Activated CD8-positive, alpha-beta memory T cell treated with anti-CD3 and anti-CD28 coated beads, Interleukin-2, amount 50 U/mL, for 4 hours (primary cell): ENCODE results near the gene TMEM242.
"Not testable (repeated sequence)": the region's sequence is repeated elsewhere in the genome, so short reads cannot be mapped to it uniquely, and the experiment has no call there.

Experiments used
- DNase-seq: peaks from one replicate; pipeline ENCODE4 v3.0.0-alpha.2; 2020

The TMEM242 gene

DNA sequence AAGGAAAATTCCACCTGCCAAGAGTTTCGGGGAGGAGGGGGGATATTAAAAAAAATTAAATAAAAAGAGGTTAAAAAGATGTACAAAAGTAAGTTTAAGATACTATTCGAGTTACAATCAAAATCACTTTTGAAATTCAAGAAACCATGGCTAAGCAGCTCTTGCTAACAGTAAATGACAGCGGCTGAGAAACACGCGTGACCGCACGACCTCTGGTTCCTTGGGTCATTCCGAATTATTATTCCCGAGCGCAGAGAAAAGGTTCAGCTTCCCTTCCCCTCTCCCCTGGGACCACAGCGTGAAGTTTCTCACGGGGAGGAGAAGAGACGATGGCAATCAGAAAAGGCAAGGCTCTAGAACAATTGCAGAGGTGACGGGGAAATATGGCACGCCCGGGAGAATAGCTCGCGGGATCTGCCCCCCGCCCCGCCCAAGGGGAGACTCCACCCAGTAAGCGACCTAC is 496 bp downstream of the TMEM242 start:
- peak; percentile 75 for DNase-seq

DNA sequence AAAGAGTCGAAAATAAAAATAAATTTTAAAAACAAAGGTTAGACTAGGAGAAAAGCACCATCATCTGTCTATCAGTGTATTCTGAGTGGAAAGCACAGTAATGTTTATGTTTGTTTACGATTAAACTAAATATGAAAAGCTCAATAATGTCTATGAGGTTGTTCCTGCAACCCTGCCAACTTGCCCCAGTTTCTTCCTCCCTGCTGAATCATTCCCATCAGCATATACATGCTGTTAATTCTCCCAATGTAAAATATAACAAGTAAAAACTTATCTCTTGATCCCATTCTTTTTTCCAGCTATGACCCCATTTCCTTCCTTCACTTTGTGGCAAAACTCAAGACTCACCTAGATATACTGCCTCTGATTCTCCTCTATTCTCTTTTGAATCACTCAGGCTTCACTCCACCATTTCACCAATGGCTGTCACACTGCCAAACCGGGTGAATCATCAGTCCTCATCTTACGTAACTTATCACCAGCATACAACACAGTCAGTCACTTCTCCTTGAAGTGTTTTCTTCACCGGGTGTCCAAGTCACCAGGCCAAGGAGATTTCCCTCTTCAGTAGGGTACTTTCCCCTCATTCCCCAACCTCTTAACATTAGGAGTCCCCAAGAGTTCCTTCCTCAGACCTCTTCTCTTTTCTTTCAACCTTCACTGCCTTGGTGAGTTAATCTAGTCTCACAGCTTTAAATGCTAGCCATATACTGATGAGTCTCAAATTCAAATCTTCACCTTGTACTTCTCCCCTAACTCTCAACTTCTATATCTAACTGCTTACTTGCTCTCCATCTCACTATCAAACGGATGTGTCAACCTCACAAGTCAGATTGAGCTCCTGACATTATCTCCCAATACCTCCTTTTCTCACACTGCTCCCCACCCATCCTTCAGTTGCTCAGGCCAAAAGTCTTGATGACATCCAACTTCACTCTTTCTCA is 6.2 kb downstream of the TMEM242 start:
- no peak for DNase-seq

DNA sequence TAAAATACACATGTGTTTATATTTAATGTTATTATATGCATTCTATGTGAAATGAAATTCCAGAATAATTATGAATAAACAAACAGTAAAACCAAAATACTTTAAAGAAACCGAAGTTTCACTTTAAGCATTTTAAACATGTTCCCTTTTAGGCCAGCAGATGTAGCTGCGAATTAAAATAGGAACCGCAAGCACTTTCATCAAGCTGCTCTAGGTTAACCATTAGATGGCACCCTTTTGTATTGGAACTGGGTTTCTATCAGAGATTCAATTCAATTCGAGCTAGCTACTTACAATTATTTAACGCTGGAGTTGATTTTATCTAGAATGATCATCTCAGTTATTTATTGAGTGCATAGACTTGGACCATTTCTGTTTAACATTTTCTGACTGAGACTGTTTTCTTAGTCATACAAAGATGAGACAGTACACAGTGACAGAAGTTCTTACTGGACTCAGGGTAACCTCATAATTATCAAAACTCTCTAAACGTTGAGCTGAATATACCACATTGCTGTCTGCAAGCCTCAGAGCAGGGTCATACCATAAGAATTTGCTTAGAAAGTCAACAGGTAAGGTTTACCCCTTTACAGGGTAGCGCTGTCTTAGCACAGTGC is 8.5 kb downstream of the TMEM242 start:
- no peak for DNase-seq

DNA sequence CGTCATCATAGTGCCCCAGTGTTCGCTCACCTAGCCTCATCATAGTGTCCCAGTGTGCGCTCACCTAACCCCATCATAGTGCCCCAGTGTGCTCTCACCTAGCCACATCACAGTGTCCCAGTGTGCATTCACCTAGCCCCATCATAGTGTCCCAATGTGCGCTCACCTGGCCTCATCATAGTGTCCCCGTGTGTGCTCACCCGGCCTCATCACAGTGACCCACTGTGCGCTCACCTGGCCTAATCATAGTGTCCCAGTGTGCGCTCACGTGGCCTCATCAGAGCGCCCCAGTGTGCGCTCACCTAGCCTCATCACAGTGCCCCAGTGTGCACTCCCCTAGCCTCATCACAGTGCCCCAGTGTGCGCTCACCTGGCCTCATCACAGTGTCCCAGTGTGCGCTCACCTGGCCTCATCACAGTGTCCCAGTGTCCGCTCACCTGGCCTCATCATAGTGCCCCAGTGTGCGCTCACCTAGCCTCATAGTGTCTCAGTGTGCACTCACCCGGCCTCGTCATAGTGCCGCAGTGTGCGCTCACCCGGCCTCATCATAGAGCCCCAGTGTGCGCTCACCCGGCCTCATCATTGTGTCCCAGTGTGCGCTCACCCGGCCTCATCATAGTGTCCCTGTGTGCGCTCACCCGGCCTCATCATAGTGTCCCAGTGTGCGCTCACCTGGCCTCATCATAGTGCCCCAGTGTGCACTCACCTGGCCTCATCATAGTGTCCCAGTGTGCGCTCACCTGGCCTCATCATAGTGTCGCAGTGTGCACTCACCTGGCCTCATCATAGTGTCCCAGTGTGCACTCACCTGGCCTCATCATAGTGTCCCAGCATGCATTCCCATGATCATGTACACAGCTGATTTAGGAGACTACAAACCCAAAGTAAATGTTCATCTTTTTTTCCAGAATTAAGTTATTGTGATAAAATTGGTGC is 9.5 kb downstream of the TMEM242 start:
- no peak for DNase-seq

DNA sequence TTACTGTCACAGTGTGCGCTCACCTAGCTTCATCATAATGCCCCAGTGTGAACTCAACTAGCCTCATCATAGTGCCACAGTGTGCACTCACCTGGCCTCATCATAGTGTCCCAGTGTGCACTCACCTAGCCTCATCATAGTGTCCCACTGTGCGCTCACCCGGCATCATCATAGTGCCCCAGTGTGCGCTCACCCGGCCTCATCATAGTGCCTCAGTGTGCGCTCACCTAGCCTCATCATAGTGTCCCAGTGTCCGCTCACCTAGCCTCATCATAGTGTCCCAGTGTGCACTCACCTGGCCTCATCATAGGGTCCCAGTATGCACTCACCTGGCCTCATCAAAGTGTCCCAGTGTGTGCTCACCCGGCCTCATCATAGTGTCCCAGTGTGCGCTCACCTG is 10.6 kb downstream of the TMEM242 start:
- DNase-seq = no peak

DNA sequence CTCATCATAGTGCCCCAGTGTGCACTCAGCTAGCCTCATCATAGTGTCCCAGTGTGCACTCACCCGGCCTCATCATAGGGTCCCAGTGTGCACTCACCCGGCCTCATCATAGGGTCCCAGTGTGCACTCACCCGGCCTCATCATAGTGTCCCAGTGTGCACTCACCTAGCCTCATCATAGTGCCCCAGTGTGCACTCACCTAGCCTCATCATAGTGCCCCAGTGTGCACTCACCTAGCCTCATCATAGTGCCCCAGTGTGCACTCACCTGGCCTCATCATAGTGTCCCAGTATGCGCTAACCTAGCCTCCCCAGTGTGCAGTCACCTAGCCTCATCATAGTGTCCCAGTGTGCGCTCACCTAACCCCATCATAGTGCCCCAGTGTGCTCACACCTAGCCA is 12.6 kb downstream of the TMEM242 start:
- not testable (repeated sequence) for DNase-seq

DNA sequence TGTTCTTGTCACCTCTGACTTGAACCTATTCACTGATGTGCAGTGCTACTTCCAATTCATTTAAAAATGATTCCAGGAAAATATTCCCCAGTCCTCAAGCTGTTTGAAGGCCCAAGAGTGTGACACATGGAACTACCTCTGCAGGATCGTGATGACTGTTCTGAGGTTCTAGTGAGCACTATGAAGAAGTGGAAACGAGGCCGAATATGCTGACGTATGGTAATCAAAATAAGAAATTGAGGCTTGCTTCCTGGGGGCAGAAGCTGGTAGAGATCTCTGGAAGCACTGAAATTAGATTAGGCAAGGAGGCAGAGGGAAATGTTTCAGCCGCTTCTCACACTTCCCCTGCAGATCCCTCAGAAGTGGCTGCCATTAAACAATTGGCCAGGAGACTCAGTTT is 15.7 kb downstream of the TMEM242 start:
- DNase-seq = no peak

DNA sequence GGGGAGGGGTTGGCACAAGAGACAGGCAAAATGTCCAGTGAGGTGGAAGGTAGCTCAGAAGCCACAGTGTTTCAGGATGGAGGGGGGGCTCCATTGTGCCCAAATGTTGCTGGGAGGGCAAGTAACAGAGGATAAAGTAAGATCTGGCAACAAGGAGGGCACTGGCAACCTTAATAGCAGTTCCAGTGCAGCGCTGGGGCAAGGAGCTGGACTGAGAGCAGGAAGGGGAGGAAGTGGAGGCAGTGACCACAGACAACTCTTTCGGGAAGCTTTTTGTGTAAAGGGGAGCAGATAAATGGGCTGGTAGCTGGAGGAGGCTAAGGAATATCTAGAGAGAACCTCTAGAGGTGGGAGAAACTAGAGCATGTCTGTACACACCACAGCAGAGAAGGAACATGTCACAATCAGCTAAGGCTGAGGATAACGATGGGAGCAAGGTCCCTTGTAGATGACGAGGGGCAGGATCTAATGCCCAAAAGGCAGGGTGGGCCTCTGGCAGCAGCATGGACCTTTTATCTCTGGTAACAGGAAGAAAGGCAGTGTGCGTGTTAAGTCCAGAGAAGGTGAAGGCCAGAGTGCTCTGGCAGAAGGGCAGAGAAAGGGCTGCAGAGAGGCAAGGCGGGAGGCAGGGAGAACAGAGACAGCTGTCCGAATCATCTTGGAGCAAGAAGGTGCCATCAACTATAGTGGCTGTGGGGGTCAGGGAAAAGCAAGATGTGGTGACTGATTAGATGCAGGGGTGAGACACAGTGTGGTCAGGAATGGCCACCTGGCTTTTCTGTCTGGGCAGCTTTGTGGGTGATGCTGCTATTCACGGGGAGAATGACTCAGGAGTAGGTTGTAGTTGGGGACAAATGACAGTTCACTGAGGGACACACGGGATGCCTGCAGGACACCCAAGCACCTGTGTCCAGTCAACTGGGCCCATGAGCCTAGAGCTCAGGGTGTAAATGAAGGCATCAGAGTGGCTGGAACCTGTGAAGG is 17.4 kb downstream of the TMEM242 start:
- DNase-seq = no peak

DNA sequence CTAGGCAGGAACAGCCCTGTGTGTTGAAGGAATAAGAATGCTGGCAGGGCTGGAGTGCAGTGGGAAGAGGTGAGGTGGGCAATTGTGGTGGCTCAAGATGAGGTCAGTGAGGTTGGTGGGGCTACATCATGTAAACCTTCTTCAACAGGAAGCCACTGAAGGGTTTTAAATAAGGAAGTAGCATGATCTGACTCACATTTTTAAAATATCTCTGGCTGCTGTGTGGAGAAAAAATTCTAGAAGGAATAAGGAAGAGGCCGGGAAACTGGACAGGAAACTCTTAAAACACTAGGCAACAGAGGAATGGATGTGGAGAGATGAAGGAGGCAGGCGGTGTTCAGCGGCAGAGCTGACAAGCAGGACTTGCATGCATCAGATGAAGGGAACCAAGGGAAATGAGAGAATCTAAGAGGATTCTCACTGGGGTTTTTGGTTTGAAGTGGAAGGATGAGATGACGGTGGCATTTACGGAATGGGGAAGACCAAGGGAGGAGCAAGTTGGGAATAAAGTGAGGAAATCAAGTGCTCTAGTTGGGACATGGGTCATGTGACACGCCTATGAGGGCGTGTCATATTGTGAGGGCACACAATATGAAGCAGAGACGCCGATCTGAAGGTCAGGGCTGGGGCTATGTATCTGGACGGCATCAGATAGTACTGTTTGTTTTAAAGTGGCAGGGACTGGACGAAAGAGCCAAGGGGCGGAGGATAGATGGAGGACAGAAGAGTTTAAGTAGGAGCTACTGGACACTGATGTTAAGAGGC is 18.2 kb downstream of the TMEM242 start:
- DNase-seq = no peak

DNA sequence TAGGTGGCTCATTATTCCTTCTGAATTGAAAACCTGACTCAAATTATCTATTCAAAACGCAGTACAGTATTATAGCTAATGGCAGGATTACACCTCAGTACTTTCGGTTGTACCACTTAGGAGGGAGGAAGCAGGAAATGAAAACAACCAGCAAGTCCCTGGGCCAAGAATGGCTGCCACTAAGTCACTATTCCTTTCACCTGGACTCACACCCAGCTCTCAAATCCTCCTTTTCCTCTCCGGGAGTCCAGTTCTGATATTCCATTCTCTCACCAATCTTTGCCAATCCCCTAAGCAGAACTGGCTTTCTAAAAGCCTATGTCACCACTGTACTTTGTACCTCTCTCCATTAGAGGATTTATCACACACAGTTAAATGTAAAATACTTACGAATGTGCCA is 20.6 kb downstream of the TMEM242 start:
- no peak for DNase-seq

DNA sequence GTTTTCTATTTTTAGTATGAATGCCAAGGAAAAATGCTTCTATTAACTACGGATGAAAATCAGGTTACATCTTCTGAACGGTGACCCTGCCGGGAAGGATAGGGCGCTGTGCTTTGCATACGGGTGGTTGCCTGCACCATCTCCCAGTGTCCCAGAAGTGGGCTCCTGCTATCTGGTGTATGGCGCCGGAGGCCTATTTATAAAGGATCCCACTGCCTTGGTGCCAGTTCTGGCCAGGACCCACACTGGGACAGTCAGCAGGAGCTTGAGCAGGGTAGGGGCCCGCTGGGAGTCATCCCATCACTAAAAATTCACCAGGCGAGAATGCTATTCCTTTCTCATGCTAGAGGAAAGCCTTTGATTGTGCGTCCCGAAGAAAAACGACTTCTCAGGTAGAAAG is 22.9 kb downstream of the TMEM242 start:
- no peak for DNase-seq

DNA sequence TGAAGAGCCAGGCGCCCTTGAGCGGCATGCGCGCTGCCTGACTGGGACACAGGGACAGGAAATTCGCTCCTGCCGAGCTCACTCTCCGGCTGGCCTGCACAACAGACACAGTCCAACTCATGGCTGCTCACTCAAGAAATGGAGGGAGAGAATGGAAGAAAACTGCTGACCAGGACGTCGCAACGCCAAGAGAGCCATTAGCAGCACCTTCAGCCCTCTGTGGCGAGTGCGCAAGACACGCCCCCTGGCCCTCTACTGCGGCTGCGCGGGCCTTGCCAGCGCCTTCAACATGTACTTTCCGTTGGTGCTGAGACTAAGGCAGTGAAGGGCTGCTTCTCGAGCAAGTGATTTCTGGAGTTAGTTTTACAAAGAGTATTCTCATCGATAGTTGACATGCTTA is 23.3 kb downstream of the TMEM242 start:
- DNase-seq = no peak

DNA sequence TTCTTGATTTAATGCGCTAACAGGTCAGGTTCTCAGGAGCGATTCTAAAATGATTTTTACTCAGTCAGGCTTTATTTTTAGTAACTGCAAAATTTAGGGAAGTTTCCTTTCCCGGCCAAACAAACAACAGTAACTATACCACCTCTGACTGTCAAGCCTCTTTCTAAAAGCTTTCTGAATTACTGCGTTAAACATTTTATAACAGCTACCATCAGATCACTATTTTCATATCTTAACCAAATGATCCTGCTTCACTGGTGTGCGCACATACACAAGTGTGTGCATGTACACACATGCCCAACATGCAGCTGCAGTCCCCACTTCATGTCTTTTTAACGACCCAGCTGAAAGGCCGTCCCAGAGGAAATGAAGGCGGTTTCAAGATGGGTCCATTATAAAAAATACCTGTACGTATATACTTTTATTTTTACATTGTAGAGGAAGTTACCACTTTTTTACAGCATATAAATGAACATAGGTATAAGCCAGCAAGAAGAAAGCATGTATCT is 25.0 kb downstream of the TMEM242 start:
- DNase-seq = no peak

DNA sequence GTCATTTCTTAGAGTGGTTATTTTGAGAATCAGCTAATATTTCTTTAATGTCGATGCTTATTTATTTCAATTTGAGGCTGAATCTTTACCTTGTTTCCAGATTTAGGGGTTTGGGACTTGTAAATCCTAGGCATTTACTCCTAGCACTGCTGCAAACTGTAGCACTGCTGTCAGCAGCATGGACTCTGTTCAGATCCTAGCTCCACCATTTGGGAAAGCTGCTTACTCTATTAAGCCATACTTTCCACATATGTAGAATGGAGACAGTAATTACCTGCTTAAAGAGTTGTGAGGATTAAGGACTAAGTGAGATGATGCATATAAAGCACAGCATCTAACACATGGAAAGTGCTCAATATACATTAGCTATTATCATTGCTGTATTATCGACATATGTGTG is 28.7 kb downstream of the TMEM242 start:
- DNase-seq = no peak

DNA sequence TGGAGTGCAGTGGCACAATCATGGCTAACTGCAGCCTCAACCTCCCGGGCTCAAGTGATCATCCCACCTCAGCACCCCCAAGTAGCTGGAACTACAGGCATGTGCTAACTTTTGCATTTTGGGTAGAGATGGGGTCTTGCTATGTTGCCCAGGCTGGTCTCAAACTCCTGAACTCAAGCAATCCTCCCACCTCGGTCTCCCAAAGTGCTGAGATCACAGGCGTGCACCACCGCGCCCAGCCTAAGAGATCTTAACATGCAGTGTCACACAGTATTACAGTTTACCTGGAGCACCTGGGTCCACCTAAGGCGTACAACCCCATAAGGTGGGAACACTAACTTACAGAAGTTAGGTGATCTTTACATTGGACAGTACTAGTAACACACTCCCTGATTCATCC is 29.5 kb downstream of the TMEM242 start:
- DNase-seq = no peak

DNA sequence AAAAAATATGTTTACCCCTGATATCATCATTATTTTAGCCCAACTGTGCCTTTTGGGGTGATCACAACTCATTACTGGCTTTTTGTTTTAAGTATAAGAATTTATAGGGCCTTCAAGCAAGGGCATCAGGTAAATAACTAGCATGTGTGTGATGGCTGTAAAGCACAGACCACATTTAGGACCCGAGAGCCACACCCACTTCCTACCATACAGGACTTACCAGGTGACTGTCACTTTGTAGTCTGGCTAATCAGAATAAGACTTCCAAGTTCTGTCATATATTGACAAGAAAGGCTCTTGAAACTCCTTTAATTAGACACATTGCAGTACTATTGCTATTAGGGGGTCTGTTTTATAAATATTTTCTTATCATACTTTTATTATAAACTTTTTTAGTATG is 31.1 kb downstream of the TMEM242 start:
- DNase-seq = no peak

DNA sequence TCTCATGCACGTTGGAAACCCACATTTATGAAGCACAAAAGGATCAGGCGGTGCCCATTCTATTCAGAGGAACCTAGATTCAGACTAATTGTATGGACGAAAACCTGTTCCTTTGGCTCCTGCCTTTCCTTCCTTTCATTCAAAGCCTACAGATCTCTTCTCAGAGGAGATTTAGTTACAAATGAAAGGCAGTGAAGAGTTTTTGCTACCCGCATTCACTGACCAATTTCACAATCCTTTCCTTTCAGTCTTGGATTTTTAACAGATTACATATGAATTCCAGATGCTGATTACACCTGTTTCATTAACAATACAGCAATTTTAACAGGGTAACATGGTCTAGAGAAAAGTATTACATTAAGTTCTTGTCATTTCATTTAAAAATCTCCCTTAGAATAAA is 32.0 kb downstream of the TMEM242 start:
- no peak for DNase-seq

DNA sequence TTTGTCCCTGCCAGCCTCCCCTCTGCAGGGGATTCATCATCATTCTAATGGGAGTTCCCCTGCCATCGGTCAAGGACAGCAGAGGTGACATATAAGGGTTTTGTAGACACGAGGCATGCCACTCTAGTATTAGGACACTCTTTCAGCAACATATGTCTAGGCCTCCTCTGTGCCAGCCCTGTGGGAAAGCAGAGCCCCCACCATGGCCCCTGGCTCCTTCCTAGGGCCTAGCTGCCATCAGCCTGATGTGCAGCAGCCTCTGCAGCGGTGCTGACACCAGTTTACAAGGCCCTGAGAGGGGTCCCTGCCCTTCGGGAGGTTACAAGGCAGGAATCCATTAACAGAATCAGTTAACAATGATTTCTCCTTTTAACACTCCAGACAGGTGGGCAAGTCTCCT is 32.5 kb downstream of the TMEM242 start:
- no peak for DNase-seq

DNA sequence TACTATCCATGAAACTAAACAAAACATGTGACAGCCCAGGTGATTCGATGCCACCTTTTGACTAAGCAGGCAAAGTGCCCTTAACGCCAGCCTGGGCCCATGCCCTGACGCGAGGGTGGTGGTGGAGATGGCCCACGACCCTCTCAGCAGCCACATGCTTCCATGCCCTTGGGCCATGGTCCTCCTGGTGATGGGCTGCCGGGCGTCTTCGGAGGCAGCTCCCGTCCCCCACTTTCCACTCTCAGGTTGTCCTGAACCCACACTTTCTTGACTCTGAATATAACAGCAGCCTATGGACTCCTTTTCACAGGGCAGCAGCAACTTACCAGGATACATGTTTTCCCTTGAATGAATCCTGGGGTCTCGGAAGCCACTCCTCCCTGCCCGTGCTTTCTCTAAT is 33.6 kb downstream of the TMEM242 start:
- no peak for DNase-seq

DNA sequence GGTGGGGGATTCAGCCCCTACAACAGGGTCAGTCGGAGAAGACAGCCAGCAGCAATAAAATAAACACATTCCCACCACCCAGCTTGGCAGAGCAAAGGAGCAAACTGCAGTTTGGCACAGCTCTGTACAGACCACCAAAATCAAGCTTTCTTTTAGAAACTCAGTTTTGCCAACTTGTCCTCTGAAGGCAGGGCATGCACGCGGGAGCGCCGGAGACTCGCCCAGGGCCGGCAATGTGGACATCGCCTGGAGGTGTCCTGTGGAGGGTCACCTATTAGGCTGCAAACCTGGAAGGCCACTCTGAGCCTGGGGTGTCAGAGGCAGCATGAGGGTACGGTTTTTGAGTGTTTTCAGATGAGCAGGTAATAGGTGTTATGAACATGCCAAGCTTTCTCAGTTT is 34.7 kb downstream of the TMEM242 start:
- DNase-seq = no peak

DNA sequence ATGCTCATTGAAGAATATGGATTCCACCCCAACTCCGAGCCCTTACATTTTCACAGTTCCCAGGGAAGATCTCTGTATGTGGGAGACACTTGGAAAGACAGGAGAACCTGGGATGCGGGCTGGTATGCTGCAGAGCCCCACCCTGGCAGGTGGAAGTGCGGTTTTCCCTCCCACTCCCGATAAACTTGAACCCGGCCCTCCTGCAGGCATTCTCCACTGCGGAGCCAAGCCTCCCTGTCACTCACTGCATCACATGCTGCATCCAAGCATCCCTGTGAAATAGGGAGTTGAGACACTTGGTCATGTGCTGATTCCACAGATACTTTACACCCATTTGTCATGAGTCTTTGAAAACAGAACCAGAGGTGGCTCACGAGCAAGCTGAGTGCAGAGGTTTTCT is 35.4 kb downstream of the TMEM242 start:
- DNase-seq = no peak
